H1 (cell line): Measurements from ENCODE around the gene PBX3. TPM values are rescaled to one million over a fixed set of nuclear protein-coding genes. Genes with fewer than 3 reads are reported as not detected.

Experiments used
- CHD7 ChIP-seq: fragments of 300-600 bp; sonication (generic); IDR thresholded peaks from 2 replicates; pipeline ENCODE4 v1.7.1; 2012; ENCODE audit warnings: low read length, moderate library complexity, mild to moderate bottlenecking, inconsistent platforms; ENCODE audit not compliant: insufficient replicate concordance
- CREB1 ChIP-seq: IDR thresholded peaks from 2 replicates; pipeline ENCODE4 v1.6.1; 2012; ENCODE audit warnings: inconsistent platforms
- CTBP2 ChIP-seq: IDR thresholded peaks from 2 replicates; pipeline ENCODE4 v1.7.0; 2011; ENCODE audit warnings: borderline replicate concordance, mild to moderate bottlenecking, moderate library complexity, mixed read lengths, low read length; ENCODE audit not compliant: insufficient read depth, insufficient read length
- EP300 ChIP-seq, 2 experiments: IDR thresholded peaks; 1 replicate in 1 of 2; 2 replicates in 1 of 2; pipeline ENCODE4 v1.6.1; 2011 to 2012; ENCODE audit warnings: low read depth in 2 of 2, low read length in 2 of 2, mild to moderate bottlenecking in 2 of 2, borderline replicate concordance in 1 of 2, inconsistent platforms in 1 of 2, moderate library complexity in 1 of 2
- EZH2 ChIP-seq: fragments of 200-600 bp; sonication (generic); IDR thresholded peaks from 2 replicates; pipeline ENCODE4 v1.7.1; 2012; ENCODE audit warnings: low read depth, mild to moderate bottlenecking, moderate library complexity, low read length, inconsistent platforms; ENCODE audit not compliant: severe bottlenecking
- MAX ChIP-seq: IDR thresholded peaks from 2 replicates; pipeline ENCODE4 v1.6.1; 2012; ENCODE audit warnings: inconsistent platforms
- NANOG ChIP-seq: IDR thresholded peaks from 2 replicates; pipeline ENCODE4 v1.6.1; 2011; ENCODE audit warnings: low read length, low read depth, mild to moderate bottlenecking, inconsistent platforms; ENCODE audit not compliant: insufficient read depth, poor library complexity, severe bottlenecking
- NRF1 ChIP-seq: IDR thresholded peaks from 2 replicates; pipeline ENCODE4 v1.6.1; 2011; ENCODE audit warnings: mild to moderate bottlenecking, low read depth, low read length, improper control_type of control experiment
- SP2 ChIP-seq: IDR thresholded peaks from 2 replicates; pipeline ENCODE4 v1.6.1; 2012; ENCODE audit warnings: mild to moderate bottlenecking, low read length, inconsistent platforms
- SP4 ChIP-seq: IDR thresholded peaks from 2 replicates; pipeline ENCODE4 v1.6.1; 2012; ENCODE audit warnings: low read length, inconsistent platforms
- TCF12 ChIP-seq: IDR thresholded peaks from 2 replicates; pipeline ENCODE4 v1.6.1; 2011; ENCODE audit warnings: low read depth, mild to moderate bottlenecking, low read length
- polyA plus RNA-seq, 7 experiments: library from polyadenylated mRNA; depleted of rRNA in 3 of 7; stranded (reverse) in 5 of 7; unstranded in 2 of 7; fragments of >200 nt in 5 of 7; fragments of 200-250 nt in 2 of 7; gene quantifications; 1 replicate in 5 of 7; 2 replicates in 1 of 7; 4 replicates in 1 of 7; pipeline versions ENCODE4 v1.2.1 to v1.2.3, GENCODE V29; 2011 to 2013; ENCODE audit warnings: missing spikeins in 2 of 7, mixed read lengths in 2 of 7
- total RNA-seq: library from RNA; stranded (reverse); fragmentation: NEBNext Ultra II Directional; extraction: Animal tissue kit (Norgen Biotek cat#: 25700); gene quantifications from 2 replicates; pipeline ENCODE4 v1.2.1, GENCODE V29; 2021

PBX3 gene
- total and polyA plus RNA-seq, 2 of the 8 experiments (the other 6 are each of a cell fraction or from before 2014, with no cell fraction given), result 22.7 to 44.3 TPM

- TF ChIP-seq CHD7 (no peak), NANOG (no peak), CREB1 (no peak), CTBP2 (no peak), SP4 (no peak), MAX (no peak), EP300 (IDR thresholded peaks at IDR 0.05; ENCODE audit: borderline replicate concordance in 1 of 2, low read depth in 2 of 2, low read length in 2 of 2) (no peak), SP2 (no peak), NRF1 (no peak), EZH2 (no peak), TCF12 (no peak)
Observed at GRCh38 chr9:125822902-125823301, 75.7 kb downstream of the PBX3 start (continued).
